SU-DHL-6 (cell line): ENCODE results near the gene CTXND1.

Experiments used
- H2AFZ ChIP-seq: fragments of 200-600 bp; sonication (generic); 2 replicates; pipeline ENCODE4 v1.6.1; 2014; ENCODE audit warnings: low read depth, mild to moderate bottlenecking, moderate library complexity, mixed read lengths, antibody characterized with exemption, low read length; ENCODE audit not compliant: severe bottlenecking
- H3F3A ChIP-seq: fragments of 200-600 bp; shearing (Covaris generic); 2 replicates; pipeline ENCODE4 v1.6.0; 2016; ENCODE audit warnings: antibody characterized with exemption, mild to moderate bottlenecking; ENCODE audit not compliant: insufficient read depth
- H3K27ac ChIP-seq: fragments of 200-600 bp; sonication (generic); 2 replicates; pipeline ENCODE4 v1.5.1; 2016; ENCODE audit warnings: low read depth, mild to moderate bottlenecking, low read length, moderate library complexity, mixed read lengths
- H3K27me3 ChIP-seq: fragments of 200-600 bp; sonication (generic), shearing (Covaris generic); 2 replicates; pipeline ENCODE4 v1.6.0; 2014; ENCODE audit warnings: mild to moderate bottlenecking, low read length
- H3K36me3 ChIP-seq: fragments of 200-600 bp; sonication (generic); 2 replicates; pipeline ENCODE4 v1.6.1; 2014; ENCODE audit warnings: mild to moderate bottlenecking, low read length, mixed read lengths
- H3K4me2 ChIP-seq: fragments of 300-600, 200-600 bp; shearing (Covaris generic), sonication (generic); 2 replicates; pipeline ENCODE4 v1.6.0; 2014; ENCODE audit warnings: low read length, low read depth, mild to moderate bottlenecking; ENCODE audit not compliant: poor library complexity, severe bottlenecking
- H3K4me3 ChIP-seq: fragments of 200-600 bp; sonication (generic); 2 replicates; pipeline ENCODE4 v1.5.1; 2014; ENCODE audit warnings: antibody characterized with exemption, low read length, mild to moderate bottlenecking, mixed read lengths; ENCODE audit not compliant: insufficient read depth, poor library complexity, severe bottlenecking
- H3K79me2 ChIP-seq: fragments of 200-600 bp; sonication (generic); 2 replicates; pipeline ENCODE4 v1.6.1; 2014; ENCODE audit warnings: mild to moderate bottlenecking, low read length, moderate library complexity; ENCODE audit not compliant: insufficient read depth
- H3K9ac ChIP-seq: fragments of 200-600 bp; sonication (generic); 2 replicates; pipeline ENCODE4 v1.7.0; 2014; ENCODE audit warnings: mild to moderate bottlenecking, low read length
- H3K9me2 ChIP-seq: fragments of 200-600 bp; sonication (generic); replicated peaks from 2 replicates; pipeline ENCODE4 v1.6.1; 2014; ENCODE audit warnings: low read length; ENCODE audit not compliant: insufficient read depth
- H3K9me3 ChIP-seq: fragments of 200-600 bp; sonication (generic); 2 replicates; pipeline ENCODE4 v1.6.1; 2014; ENCODE audit warnings: low read length, mixed read lengths; ENCODE audit not compliant: insufficient read depth
- H4K20me1 ChIP-seq: fragments of 200-600 bp; sonication (generic); 2 replicates; pipeline ENCODE4 v1.6.1; 2014; ENCODE audit warnings: low read depth, mild to moderate bottlenecking, antibody characterized with exemption, low read length, moderate library complexity, mixed read lengths
- EZH2phosphoT487 ChIP-seq: fragments of 200-600 bp; sonication (generic), shearing (Covaris generic); conservative IDR thresholded peaks from 2 replicates; pipeline ENCODE4 v1.6.1; 2018; ENCODE audit warnings: mild to moderate bottlenecking, antibody characterized with exemption, low read length, moderate library complexity, mixed read lengths
- TF ChIP-seq, protein P1 (sequence below): fragments of 200-600 bp; sonication (generic); IDR thresholded peaks from one replicate; pipeline ENCODE4 v1.5.1; 2017; ENCODE audit warnings: antibody characterized with exemption, mild to moderate bottlenecking, low read length, moderate library complexity; ENCODE audit not compliant: insufficient read depth, poor library complexity, severe bottlenecking

Gene CTXND1

DNA sequence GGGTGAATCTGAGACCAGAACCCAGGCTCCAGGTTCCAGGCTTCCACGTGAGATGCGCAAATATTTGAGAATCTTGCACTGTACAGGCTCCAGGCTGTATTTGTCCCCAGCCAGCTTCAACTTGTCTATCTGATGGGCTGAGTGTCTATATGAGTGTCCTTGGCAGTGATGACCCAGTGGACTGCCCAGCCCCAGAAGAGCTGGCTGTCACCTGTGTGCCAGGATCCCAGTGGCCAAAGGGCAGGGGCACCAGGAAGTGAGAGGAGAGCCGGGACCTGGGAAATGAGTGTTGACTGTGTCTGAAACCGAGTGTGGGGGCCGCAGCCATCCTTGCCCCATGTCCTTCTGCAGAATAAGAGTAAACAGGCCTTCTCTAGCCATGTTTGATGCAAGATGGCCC lies 88.8 kb downstream of the CTXND1 start:
- no peak for TF ChIP-seq EZH2phosphoT487
- TF ChIP-seq, protein P1, sequence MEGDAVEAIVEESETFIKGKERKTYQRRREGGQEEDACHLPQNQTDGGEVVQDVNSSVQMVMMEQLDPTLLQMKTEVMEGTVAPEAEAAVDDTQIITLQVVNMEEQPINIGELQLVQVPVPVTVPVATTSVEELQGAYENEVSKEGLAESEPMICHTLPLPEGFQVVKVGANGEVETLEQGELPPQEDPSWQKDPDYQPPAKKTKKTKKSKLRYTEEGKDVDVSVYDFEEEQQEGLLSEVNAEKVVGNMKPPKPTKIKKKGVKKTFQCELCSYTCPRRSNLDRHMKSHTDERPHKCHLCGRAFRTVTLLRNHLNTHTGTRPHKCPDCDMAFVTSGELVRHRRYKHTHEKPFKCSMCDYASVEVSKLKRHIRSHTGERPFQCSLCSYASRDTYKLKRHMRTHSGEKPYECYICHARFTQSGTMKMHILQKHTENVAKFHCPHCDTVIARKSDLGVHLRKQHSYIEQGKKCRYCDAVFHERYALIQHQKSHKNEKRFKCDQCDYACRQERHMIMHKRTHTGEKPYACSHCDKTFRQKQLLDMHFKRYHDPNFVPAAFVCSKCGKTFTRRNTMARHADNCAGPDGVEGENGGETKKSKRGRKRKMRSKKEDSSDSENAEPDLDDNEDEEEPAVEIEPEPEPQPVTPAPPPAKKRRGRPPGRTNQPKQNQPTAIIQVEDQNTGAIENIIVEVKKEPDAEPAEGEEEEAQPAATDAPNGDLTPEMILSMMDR, result no peak
- H3K27me3 ChIP-seq, result no peaks in the 10 kb centered on the region
- H2AFZ ChIP-seq, result no peak overlapping the region

DNA sequence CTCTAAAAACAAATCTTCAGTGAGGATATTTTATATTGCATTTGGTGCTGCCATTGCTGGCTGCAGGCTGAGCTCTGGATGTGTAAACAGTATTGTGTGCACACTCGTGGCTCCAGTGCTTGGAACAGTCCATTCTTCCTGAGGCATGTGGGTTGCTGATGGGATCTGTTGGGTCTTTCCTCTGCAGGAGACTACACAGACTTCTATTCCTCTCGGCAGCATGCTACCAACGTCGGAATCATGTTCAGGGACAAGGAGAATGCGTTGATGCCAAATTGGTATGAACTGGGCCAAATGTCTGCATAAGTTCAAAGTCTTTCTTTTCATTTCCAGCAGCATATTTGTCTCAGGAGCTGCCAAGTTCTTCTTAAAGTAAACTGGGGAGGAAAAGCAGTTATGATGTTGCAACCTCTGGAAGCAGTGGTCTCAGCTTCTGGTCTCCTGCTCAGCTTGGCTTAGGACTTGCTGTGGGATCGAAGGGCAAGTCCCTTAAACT lies 89.9 kb downstream of the CTXND1 start:
- Histone ChIP-seq H3K36me3 (no peaks in the 10 kb centered on the region), H3K9me3 (no peaks in the 10 kb centered on the region), H2AFZ (no peak overlapping the region), H3F3A (no peaks in the 10 kb centered on the region), H4K20me1 (no peaks in the 10 kb centered on the region), H3K4me2 (no peak overlapping the region), H3K27me3 (no peaks in the 10 kb centered on the region), H3K79me2 (no peaks in the 10 kb centered on the region), H3K4me3 (no peak overlapping the region), H3K9ac (no peak overlapping the region), H3K9me2 (no peaks in the 10 kb centered on the region), H3K27ac (no peak overlapping the region)
- TF ChIP-seq, protein P1, result no peak
- no peak for TF ChIP-seq EZH2phosphoT487

More for the DNA sequence above, 88.8 kb downstream of the CTXND1 start:
- H3K36me3 ChIP-seq, result no peaks in the 10 kb centered on the region
- no peaks in the 10 kb centered on the region for H3K9me3 ChIP-seq
- H3K4me3 ChIP-seq, result no peak overlapping the region
- no peaks in the 10 kb centered on the region for H3K9me2 ChIP-seq
- no peaks in the 10 kb centered on the region for H3F3A ChIP-seq
- no peak overlapping the region for H3K4me2 ChIP-seq
- H3K27ac ChIP-seq, result no peak overlapping the region
- no peaks in the 10 kb centered on the region for H4K20me1 ChIP-seq
- no peak overlapping the region for H3K9ac ChIP-seq
- H3K79me2 ChIP-seq, result no peaks in the 10 kb centered on the region

GRCh38 chr15:80161468-80162016 lies 90.5 kb downstream of the CTXND1 start:
- TF ChIP-seq EZH2phosphoT487, result no peak
- TF ChIP-seq, protein P1, result no peak
- Histone ChIP-seq H3K27ac (no peak overlapping the region), H3K9me2 (no peaks in the 10 kb centered on the region), H3K36me3 (no peaks in the 10 kb centered on the region), H3K9me3 (no peaks in the 10 kb centered on the region), H2AFZ (no peak overlapping the region), H3K27me3 (no peaks in the 10 kb centered on the region), H3K4me2 (no peak overlapping the region), H3F3A (no peaks in the 10 kb centered on the region), H3K79me2 (no peaks in the 10 kb centered on the region), H3K4me3 (no peak overlapping the region), H3K9ac (no peak overlapping the region), H4K20me1 (no peaks in the 10 kb centered on the region)
